IMR-90 (cell line): Measurements from ENCODE around the gene ACSL3. TPM values are rescaled to one million over a fixed set of nuclear protein-coding genes. Genes with fewer than 3 reads are reported as not detected.
A peak's percentile ranks its signal among the peaks of the same experiment; 100 is the strongest.

Source experiments
- ATAC-seq: fragments of 200-7000 bp; cut with Tn5 transposase; 2 replicates; pipeline ENCODE4 v1.9.1; 2020; ENCODE audit warnings: low read depth, mild to moderate bottlenecking, moderate library complexity
- BruUV-seq: library from RNA; stranded (reverse); fragments of 400-500 nt; replicated peaks from 2 replicates; lab custom pipeline; 2021; lab: Mats Ljungman, UMichigan
- CTCF ChIA-PET: fragments of 300-600 bp; formaldehyde crosslinking; extraction: SDS; loops from one replicate; lab custom pipeline; 2021; ENCODE audit warnings: antibody characterized with exemption; lab: Yijun Ruan, JAX
- POLR2A ChIA-PET: fragments of 300-600 bp; sonication (Branson Sonifier 250); formaldehyde crosslinking; loops from one replicate; lab custom pipeline; 2022; ENCODE audit warnings: antibody characterized with exemption; ENCODE audit not compliant: unreplicated experiment; lab: Charles Lee
- DNase-seq: peaks from one replicate; pipeline ENCODE4 v3.0.0; 2013
- H2AFZ ChIP-seq: replicated peaks from 2 replicates; pipeline ENCODE3; 2013; ENCODE audit warnings: low read length, mild to moderate bottlenecking; ENCODE audit not compliant: poor library complexity
- H2AK5ac ChIP-seq: 2 replicates; pipeline ENCODE4 v1.6.1; 2013; ENCODE audit warnings: low read depth, low read length, inconsistent platforms
- H2AK9ac ChIP-seq: replicated peaks from 2 replicates; pipeline ENCODE3; 2013; ENCODE audit warnings: mild to moderate bottlenecking, low read depth, low read length, moderate library complexity; ENCODE audit not compliant: poor library complexity
- H2BK120ac ChIP-seq: 2 replicates; pipeline ENCODE4 v1.6.1; 2013; ENCODE audit warnings: low read depth, low read length, inconsistent platforms
- H2BK15ac ChIP-seq: 3 replicates; pipeline ENCODE4 v1.6.1; 2013; ENCODE audit warnings: low read depth, low read length, inconsistent platforms
- H2BK20ac ChIP-seq: 2 replicates; pipeline ENCODE4 v1.6.1; 2013; ENCODE audit warnings: low read depth, mild to moderate bottlenecking, inconsistent platforms, low read length, moderate library complexity
- H2BK5ac ChIP-seq: 2 replicates; pipeline ENCODE4 v1.6.1; 2013; ENCODE audit warnings: mild to moderate bottlenecking, low read depth, low read length, inconsistent platforms; ENCODE audit not compliant: poor library complexity, severe bottlenecking
- H3K14ac ChIP-seq: replicated peaks from 2 replicates; pipeline ENCODE4 v1.6.1; 2013; ENCODE audit warnings: low read depth, low read length, inconsistent platforms
- H3K18ac ChIP-seq: 2 replicates; pipeline ENCODE4 v1.6.1; 2013; ENCODE audit warnings: low read depth, low read length, control low read depth
- H3K23ac ChIP-seq: 2 replicates; pipeline ENCODE4 v1.6.1; 2013; ENCODE audit warnings: low read depth, low read length, inconsistent platforms
- H3K27ac ChIP-seq: 2 replicates; pipeline ENCODE4 v1.5.1; 2013; ENCODE audit warnings: mild to moderate bottlenecking, control low read depth, low read length; ENCODE audit not compliant: insufficient read depth
- H3K27me3 ChIP-seq: 2 replicates; pipeline ENCODE4 v1.6.1; 2013; ENCODE audit warnings: low read length; ENCODE audit not compliant: control insufficient read depth, insufficient read depth
- H3K36me3 ChIP-seq: 2 replicates; pipeline ENCODE4 v1.6.1; 2013; ENCODE audit warnings: low read length, mixed read lengths; ENCODE audit not compliant: control insufficient read depth, insufficient read depth
- H3K4ac ChIP-seq: 2 replicates; pipeline ENCODE4 v1.6.1; 2013; ENCODE audit warnings: low read depth, low read length, inconsistent platforms
- H3K4me1 ChIP-seq: 2 replicates; pipeline ENCODE4 v1.6.1; 2013; ENCODE audit warnings: low read length, mixed read lengths; ENCODE audit not compliant: control insufficient read depth, insufficient read depth
- H3K4me2 ChIP-seq: 2 replicates; pipeline ENCODE4 v1.6.1; 2013; ENCODE audit warnings: low read depth, mild to moderate bottlenecking, control low read depth, low read length, moderate library complexity
- H3K4me3 ChIP-seq: 2 replicates; pipeline ENCODE4 v1.5.1; 2013; ENCODE audit warnings: low read depth, mild to moderate bottlenecking, control low read depth, low read length, moderate library complexity; ENCODE audit not compliant: insufficient read depth
- H3K56ac ChIP-seq: 2 replicates; pipeline ENCODE4 v1.6.1; 2013; ENCODE audit warnings: low read length, inconsistent platforms; ENCODE audit not compliant: insufficient read depth; ENCODE audit errors: extremely low read depth
- H3K79me1 ChIP-seq, 2 experiments: 2 replicates each; pipeline ENCODE4 v1.6.1; 2013; ENCODE audit warnings: low read length in 2 of 2, inconsistent platforms in 1 of 2, low read depth in 1 of 2
- H3K9ac ChIP-seq: 2 replicates; pipeline ENCODE4 v1.6.1; 2013; ENCODE audit warnings: low read depth, low read length, control low read depth
- H3K9me1 ChIP-seq: 2 replicates; pipeline ENCODE4 v1.6.1; 2013; ENCODE audit warnings: low read length, inconsistent platforms; ENCODE audit not compliant: insufficient read depth
- H3K9me3 ChIP-seq: 2 replicates; pipeline ENCODE4 v1.6.1; 2013; ENCODE audit warnings: low read length; ENCODE audit not compliant: control insufficient read depth, insufficient read depth
- H4K20me1 ChIP-seq: 2 replicates; pipeline ENCODE4 v1.6.1; 2013; ENCODE audit warnings: low read length, inconsistent platforms; ENCODE audit not compliant: insufficient read depth
- H4K5ac ChIP-seq: 2 replicates; pipeline ENCODE4 v1.6.1; 2013; ENCODE audit warnings: mild to moderate bottlenecking, low read depth, low read length, control low read depth
- H4K8ac ChIP-seq, 2 experiments: 2 replicates each; pipeline ENCODE4 v1.6.1; 2013; ENCODE audit warnings: low read depth in 2 of 2, low read length in 2 of 2, control low read depth in 1 of 2, inconsistent platforms in 1 of 2
- H4K91ac ChIP-seq: 2 replicates; pipeline ENCODE4 v1.6.1; 2013; ENCODE audit warnings: low read depth, low read length, inconsistent platforms; ENCODE audit not compliant: insufficient read depth
- BHLHE40 ChIP-seq: fragments of 150-350 bp; IDR thresholded peaks from 2 replicates; pipeline ENCODE4 v1.6.1; 2016; ENCODE audit warnings: mild to moderate bottlenecking, low read depth, low read length
- CEBPB ChIP-seq: IDR thresholded peaks from 2 replicates; pipeline ENCODE4 v1.6.1; 2012; ENCODE audit warnings: low read depth, low read length, improper control_type of control experiment
- CHD1 ChIP-seq: IDR thresholded peaks from 2 replicates; pipeline ENCODE4 v1.6.1; 2012; ENCODE audit warnings: low read depth, low read length, improper control_type of control experiment
- FOS ChIP-seq: fragments of 150-350 bp; IDR thresholded peaks from 2 replicates; pipeline ENCODE4 v1.6.1; 2016; ENCODE audit warnings: low read depth, low read length
- MAFK ChIP-seq: IDR thresholded peaks from 2 replicates; pipeline ENCODE4 v1.6.1; 2012; ENCODE audit warnings: low read depth, low read length, improper control_type of control experiment
- MAZ ChIP-seq: IDR thresholded peaks from 2 replicates; pipeline ENCODE4 v1.6.1; 2012; ENCODE audit warnings: low read depth, mild to moderate bottlenecking, low read length, improper control_type of control experiment, moderate library complexity, borderline replicate concordance
- MXI1 ChIP-seq: IDR thresholded peaks from 2 replicates; pipeline ENCODE4 v1.6.1; 2012; ENCODE audit warnings: low read depth, mild to moderate bottlenecking, low read length, moderate library complexity, borderline replicate concordance
- NFE2L2 ChIP-seq: fragments of 150-350 bp; IDR thresholded peaks from 2 replicates; pipeline ENCODE4 v1.6.1; 2016; ENCODE audit warnings: low read depth, mild to moderate bottlenecking, low read length
- POLR2A ChIP-seq: IDR thresholded peaks from 2 replicates; pipeline ENCODE4 v1.6.1; 2012; ENCODE audit warnings: mild to moderate bottlenecking, low read depth, low read length
- RAD21 ChIP-seq: IDR thresholded peaks from 2 replicates; pipeline ENCODE4 v1.6.1; 2012; ENCODE audit warnings: low read length, improper control_type of control experiment
- RCOR1 ChIP-seq: IDR thresholded peaks from 2 replicates; pipeline ENCODE4 v1.6.1; 2012; ENCODE audit warnings: mild to moderate bottlenecking, low read length, improper control_type of control experiment; ENCODE audit not compliant: insufficient replicate concordance
- RFX5 ChIP-seq: IDR thresholded peaks from 2 replicates; pipeline ENCODE4 v1.8.0; 2012; ENCODE audit warnings: low read depth, mild to moderate bottlenecking, low read length, moderate library complexity
- WGBS, 2 experiments: methylation state at CpG; one replicate each; pipeline versions ENCODE4 v1.1.5 to v1.1.7; 2013; ENCODE audit warnings: missing lambda C conversion rate in 2 of 2; ENCODE audit not compliant: insufficient read length in 1 of 2; ENCODE audit errors: extremely low coverage in 2 of 2; 5-methylcytosine and 5-hydroxymethylcytosine counted together
- dilution Hi-C: fragments of 300-500 bp; cut with HindIII; formaldehyde crosslinking; loops from one replicate; pipeline ENCODE4 v1.14.3; 2018; ENCODE audit warnings: low sequenced_read_pairs; ENCODE audit not compliant: unreplicated experiment
- in situ Hi-C: fragments of 300-500 bp; cut with MboI; formaldehyde crosslinking; loops from 3 replicates; pipeline ENCODE4 v1.14.3; 2019; ENCODE audit warnings: low sequenced_read_pairs, inconsistent platforms, mixed read lengths
- intact Hi-C: fragments of 100-400 bp; cut with micrococcal nuclease; formaldehyde crosslinking; loops from 2 replicates; pipeline ENCODE4 v1.10.0; 2022
- polyA plus RNA-seq, 3 experiments: library from polyadenylated mRNA; depleted of rRNA; stranded (reverse); fragments of >200 nt; gene quantifications; 2 replicates each; pipeline ENCODE4 v1.2.3, GENCODE V29; 2012; ENCODE audit warnings: low replicate concordance in 1 of 3
- total RNA-seq: library from RNA; depleted of rRNA; stranded (reverse); fragments of >200 nt; gene quantifications from 2 replicates; pipeline ENCODE4 v1.2.3, GENCODE V29; 2012
- TF ChIP-seq, protein P1 (sequence below): conservative IDR thresholded peaks from 2 replicates; pipeline ENCODE4 v1.5.1; 2012; ENCODE audit warnings: mild to moderate bottlenecking, low read depth, low read length, improper control_type of control experiment
- TF ChIP-seq, protein P2 (sequence below): fragments of 150-350 bp; IDR thresholded peaks from 2 replicates; pipeline ENCODE4 v1.6.1; 2017; ENCODE audit warnings: mild to moderate bottlenecking, antibody characterized with exemption, low read length, low read depth
- TF ChIP-seq, protein P3 (sequence below): fragments of 150-350 bp; IDR thresholded peaks from 2 replicates; pipeline ENCODE4 v1.6.1; 2016; ENCODE audit warnings: low read depth, mild to moderate bottlenecking, low read length, moderate library complexity, borderline replicate concordance

ACSL3 gene
- total and polyA plus RNA-seq, 2 of the 4 experiments (the other 2 are of a cell fraction), result 31.0 to 84.2 TPM

DNA sequence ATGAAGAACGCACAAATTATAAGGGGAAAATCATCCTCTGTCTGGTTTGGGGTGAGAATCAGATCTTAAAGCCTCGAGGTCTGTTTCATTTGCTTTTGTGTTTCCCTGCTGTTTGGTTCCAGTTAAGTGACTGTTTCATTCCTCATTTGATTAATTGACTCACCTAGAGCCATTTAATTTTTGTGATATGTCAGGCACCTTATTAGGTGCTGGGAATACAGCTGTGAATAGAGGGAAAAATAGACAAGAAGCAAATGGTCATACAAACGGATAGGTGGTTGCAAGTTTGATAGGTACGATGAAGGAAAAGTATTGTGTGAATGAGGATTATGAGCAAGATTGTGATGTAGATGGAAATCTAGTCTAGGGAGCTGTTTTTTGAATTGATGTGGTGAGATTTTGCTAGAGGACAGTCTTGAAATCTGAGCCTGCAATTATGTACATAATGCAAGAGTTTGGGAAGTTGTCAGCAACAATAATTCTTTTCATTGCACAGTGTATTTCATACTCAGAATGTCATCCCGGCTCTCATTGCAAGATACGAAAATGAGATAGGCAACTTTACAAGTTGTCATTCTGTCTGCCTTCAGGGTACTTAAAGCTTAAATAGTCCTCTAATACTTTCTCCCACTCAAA is 2.2 kb downstream of the ACSL3 start:
- ChIA-PET CTCF (interaction anchor here (0.7 to 2.4 kb wide), 6 partner anchors 52 to 156 kb away, joined by 3 to 15 read pairs (median 6); no protein-coding TSS in a partner anchor), POLR2A (no interaction called here)
- no peak for DNase-seq
- WGBS, 2 experiments, result 47 to 100% methylated on average over 1 to 2 of the region's 6 CpGs
- Histone ChIP-seq H3K36me3 (no peaks in the 10 kb centered on the region), H3K23ac (peak overlapping the region; percentile 58), H3K56ac (no peak overlapping the region), H2AK5ac (no peak overlapping the region), H4K5ac (no peak overlapping the region; the same call in 1 of the 2 replicates), H3K9ac (0 out of 2 replicates have a peak overlapping the region, but pooled peaks have one; percentile 97), H2BK15ac (no peak overlapping the region), H2BK120ac (no peak overlapping the region), H2BK20ac (no peak overlapping the region), H4K20me1 (peaks cover 60% of the 10 kb centered on the region), H4K8ac (no peak overlapping the region), H2BK5ac (no peak overlapping the region), H3K27ac (no peak overlapping the region; the same call in 1 of the 2 replicates), H3K27me3 (no peaks in the 10 kb centered on the region), H3K4me1 (peaks cover 10% of the 10 kb centered on the region), H3K79me1 (peaks cover 0 to 43% of the 10 kb centered on the region in 2 experiments; a peak in 2 of 4 replicates), H3K9me3 (no peaks in the 10 kb centered on the region), H2AFZ (no peak overlapping the region), H3K4ac (no peak overlapping the region), H3K14ac (no peak overlapping the region), H3K4me3 (peak overlapping the region; percentile 98), H4K91ac (no peak overlapping the region), H2AK9ac (no peak overlapping the region), H3K18ac (no peak overlapping the region), H3K9me1 (peaks cover 8% of the 10 kb centered on the region), H3K4me2 (peak overlapping the region; percentile 75)
- in situ Hi-C loops (loop anchor here (5.0 kb wide), 1 partner anchor 156 kb away; no protein-coding TSS in a partner anchor), intact Hi-C loops (loop anchor here (1.0 to 5.0 kb wide), 3 partner anchors 79 to 171 kb away; no protein-coding TSS in a partner anchor), dilution Hi-C loops (no loop called here)
- no peak for ATAC-seq
- no TSS peak for BruUV-seq
- TF ChIP-seq BHLHE40 (no peak), NFE2L2 (no peak), CHD1 (no peak), MXI1 (no peak), MAZ (no peak), FOS (no peak), RAD21 (no peak), CEBPB (no peak), MAFK (no peak), RCOR1 (no peak), POLR2A (no peak), RFX5 (no peak)
- TF ChIP-seq, protein P1, sequence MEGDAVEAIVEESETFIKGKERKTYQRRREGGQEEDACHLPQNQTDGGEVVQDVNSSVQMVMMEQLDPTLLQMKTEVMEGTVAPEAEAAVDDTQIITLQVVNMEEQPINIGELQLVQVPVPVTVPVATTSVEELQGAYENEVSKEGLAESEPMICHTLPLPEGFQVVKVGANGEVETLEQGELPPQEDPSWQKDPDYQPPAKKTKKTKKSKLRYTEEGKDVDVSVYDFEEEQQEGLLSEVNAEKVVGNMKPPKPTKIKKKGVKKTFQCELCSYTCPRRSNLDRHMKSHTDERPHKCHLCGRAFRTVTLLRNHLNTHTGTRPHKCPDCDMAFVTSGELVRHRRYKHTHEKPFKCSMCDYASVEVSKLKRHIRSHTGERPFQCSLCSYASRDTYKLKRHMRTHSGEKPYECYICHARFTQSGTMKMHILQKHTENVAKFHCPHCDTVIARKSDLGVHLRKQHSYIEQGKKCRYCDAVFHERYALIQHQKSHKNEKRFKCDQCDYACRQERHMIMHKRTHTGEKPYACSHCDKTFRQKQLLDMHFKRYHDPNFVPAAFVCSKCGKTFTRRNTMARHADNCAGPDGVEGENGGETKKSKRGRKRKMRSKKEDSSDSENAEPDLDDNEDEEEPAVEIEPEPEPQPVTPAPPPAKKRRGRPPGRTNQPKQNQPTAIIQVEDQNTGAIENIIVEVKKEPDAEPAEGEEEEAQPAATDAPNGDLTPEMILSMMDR, result no peak
- TF ChIP-seq, protein P2, sequence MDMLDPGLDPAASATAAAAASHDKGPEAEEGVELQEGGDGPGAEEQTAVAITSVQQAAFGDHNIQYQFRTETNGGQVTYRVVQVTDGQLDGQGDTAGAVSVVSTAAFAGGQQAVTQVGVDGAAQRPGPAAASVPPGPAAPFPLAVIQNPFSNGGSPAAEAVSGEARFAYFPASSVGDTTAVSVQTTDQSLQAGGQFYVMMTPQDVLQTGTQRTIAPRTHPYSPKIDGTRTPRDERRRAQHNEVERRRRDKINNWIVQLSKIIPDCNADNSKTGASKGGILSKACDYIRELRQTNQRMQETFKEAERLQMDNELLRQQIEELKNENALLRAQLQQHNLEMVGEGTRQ, result no peak
- TF ChIP-seq, protein P3, sequence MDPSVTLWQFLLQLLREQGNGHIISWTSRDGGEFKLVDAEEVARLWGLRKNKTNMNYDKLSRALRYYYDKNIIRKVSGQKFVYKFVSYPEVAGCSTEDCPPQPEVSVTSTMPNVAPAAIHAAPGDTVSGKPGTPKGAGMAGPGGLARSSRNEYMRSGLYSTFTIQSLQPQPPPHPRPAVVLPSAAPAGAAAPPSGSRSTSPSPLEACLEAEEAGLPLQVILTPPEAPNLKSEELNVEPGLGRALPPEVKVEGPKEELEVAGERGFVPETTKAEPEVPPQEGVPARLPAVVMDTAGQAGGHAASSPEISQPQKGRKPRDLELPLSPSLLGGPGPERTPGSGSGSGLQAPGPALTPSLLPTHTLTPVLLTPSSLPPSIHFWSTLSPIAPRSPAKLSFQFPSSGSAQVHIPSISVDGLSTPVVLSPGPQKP, result no peak
